NOMO-1 (cell line): ENCODE data around the gene MXRA8.
"Not testable (repeated sequence)": the region's sequence is repeated elsewhere in the genome, so short reads cannot be mapped to it uniquely, and the experiment has no call there.

ENCODE experiments used
- DNase-seq, 2 experiments: peaks; one replicate each; lab custom pipeline; 2025; ENCODE audit not compliant: unreplicated experiment in 2 of 2; lab: John Stamatoyannopoulos, UW

The MXRA8 gene

DNA sequence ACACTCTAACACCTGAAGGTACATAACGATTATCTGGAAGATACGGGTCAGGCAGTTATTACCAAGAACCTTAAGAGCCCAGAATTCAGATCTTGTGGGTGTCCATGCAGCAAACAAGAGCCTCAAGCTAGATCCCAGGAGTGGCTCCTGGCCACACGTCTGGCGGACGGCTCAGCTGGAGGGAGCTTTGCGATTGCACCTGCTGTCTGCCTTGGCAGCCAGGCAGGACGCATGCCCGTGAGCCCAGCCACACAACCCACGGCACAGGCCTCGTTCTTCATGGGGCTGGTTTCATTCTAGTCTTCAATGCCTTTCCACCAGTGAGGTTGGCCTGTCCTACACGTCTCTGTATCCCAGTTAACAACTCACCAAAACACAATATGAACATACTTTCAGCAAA is 35.1 kb upstream of the MXRA8 start:
- DNase-seq: no peak

DNA sequence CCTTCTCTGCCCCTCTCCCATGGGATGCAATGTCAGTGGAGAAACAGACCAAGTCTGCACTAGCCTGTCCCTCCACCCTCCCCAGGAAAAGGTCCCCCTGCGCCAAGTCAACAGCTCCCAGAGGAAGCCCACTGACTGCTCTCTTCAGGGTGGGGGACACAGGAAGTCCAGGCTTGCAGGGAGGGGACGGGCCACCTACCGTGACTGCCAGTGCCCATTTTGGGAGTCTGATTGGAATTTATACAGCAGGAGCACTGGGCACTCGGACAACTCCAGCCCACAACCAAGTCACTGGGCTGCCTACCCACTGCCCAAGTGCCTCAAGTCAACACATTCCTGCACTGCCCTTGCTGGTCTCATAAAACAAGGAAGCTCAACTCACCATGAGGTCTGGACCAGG is 34.7 kb upstream of the MXRA8 start:
- no peak for DNase-seq

DNA sequence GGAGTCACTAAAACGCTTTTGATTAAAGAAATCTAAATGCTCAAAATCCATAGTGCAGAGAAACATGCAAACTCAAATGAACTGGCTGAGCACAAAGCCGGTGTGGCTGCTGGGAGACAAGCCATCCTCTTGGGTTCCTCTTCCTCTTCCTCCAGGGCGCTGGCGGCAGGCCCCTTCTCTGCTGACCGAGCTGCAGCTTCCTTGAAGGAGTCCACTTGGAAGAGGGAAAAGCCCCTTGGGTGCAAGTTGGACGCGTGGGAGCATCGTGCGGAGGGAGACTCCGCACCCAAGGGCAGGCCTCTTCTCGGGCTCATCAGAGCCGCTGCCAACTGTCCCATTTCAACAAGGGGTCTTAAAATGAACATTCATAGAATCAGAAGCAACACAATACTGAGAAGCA is 32.9 kb upstream of the MXRA8 start:
- no peak for DNase-seq

DNA sequence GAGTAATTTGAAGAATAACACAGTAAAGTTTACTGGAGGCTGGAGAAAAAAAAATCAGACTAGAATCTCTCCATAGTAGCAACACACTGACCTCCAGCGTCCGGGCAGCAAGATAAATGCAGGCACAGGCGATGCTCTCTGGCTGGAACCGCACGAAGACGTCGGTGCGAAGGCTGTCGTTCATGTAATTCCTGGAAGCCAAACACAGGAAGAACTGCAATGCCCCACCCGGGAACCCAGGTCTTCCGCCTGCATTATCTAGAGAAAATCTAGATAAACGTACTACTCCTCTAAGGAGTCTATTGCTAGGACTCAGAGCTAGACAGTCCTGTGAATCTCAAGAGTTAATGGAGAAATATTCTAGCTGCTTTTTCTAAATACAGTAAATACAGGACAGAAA is 32.3 kb upstream of the MXRA8 start:
- no peak for DNase-seq

- DNase-seq: no peak
These were observed 29.7 kb upstream of the MXRA8 start for GRCh38 chr1:1388078-1388472.

GRCh38 chr1:1387098-1388077 is 29.0 kb upstream of the MXRA8 start:
- no peak for DNase-seq

DNA sequence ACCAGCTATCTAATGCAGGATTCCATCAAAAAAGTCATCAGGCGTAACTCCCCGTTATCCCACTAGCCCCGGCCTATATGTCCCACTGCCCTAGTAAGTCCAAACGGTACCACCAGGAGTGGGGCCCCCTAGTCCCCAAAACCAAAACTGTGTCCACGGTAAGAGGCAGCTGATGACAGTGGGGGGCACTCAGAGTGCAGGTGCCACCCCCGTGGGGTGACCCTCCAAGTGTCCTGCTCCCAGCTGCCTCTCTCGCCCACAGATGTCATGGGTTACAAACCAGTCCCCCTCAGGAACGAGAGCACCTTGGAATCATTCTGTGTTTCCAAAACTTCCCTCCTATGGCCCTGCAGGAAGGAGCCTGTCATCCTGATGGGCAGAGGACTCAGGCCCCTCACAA is 27.6 kb upstream of the MXRA8 start:
- DNase-seq: no peak

GRCh38 chr1:1385339-1385738 is 27.0 kb upstream of the MXRA8 start:
- not testable (repeated sequence) for DNase-seq

- no peak for DNase-seq
These were observed 22.9 kb upstream of the MXRA8 start for GRCh38 chr1:1381294-1381693.

- no peak for DNase-seq
These were observed 22.5 kb upstream of the MXRA8 start for GRCh38 chr1:1380860-1381259.

- no peak for DNase-seq
These were observed 19.3 kb upstream of the MXRA8 start for GRCh38 chr1:1377540-1378205.

DNA sequence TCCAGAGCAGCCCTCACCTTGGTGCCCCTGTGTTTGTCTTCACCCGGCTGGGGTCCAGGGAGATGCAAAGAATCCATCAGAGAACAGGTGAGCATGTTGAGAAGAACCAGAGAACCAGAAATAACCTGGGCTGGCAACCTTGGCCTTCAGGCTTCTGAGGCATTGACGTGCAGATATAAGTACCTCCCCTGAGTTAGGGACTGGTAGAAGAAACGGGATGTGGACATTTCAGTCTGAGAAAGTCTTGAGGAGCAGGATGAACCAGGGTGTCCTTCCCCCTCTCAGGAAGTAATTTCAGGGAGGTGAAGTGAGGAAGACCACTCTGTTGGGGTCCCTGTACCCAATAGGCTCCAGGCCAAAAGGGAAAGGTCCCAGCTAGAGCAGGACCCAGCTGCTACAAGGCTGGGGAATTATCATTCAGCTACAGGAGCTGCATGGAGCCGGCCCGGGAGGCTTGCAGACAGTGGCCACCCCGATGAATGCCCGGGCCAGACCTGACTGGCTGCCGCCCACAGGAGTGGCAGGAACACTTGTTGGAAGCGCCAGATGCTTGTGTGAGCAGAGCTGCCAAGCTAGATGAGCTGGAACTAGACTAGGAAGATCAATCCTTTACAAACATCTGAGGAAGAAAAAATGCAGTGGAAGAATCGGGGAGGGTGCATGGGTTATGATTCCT is 18.3 kb upstream of the MXRA8 start:
- no peak for DNase-seq

DNA sequence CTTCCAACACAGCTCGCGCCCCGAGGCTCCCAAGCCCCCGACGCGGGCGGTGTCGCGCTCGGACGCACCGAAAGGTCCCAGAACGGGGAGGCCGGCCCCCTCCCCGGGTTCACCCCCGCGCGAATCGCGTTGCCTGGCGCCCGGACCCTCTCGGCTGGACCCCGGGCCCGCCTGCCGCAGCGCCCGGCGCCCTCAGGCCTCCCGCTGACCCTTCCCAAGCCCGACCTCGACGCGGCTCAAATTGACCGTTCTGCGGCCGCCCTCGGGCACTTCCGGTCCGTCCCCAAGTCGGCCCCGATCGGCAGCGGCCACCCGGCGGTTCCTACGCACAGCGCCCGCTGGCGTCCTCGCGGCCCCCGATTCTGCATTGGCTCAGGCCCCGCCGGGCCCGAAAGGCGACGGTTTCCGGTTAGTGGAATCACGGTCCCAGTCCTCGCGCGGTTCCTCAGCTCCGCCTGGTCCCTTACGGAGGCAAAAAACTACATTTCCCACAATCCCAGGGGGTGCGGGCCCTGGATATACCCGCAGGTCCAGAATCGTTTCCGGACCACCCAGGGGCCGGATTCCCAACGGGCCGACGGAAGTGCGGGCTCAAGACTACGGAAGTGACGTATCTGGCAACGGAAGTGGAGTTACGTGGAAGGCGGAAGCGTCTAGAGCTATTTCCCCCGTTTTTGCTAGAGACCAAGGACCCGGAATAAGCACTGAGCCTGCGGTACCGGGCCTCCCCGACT is 16.7 kb upstream of the MXRA8 start, which contains the start of gene AURKAIP1:
AURKAIP1 (minus strand) TSS at position 279 of the 734 bp plus-strand sequence. CDS start 451 bp downstream, outside the sequence.
- peak; percentile 99 for DNase-seq

DNA sequence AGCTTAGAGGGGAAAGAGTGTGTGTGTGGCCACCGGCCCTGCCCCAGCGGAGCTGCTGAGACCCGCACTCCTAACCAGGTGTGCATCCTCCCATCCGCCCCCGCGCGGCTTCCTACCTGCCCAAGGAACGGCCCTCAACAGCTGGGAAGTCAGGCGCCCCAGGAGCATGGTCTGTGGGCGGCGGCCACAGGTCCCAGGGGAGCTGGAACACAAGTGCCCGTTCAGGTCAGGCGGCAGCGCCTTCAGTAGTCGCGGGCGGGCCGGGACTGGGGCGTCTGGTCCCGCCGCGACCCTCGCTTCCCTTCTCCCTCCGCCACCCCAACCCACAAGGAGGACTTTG is 16.2 kb upstream of the MXRA8 start:
- DNase-seq: no peak

DNA sequence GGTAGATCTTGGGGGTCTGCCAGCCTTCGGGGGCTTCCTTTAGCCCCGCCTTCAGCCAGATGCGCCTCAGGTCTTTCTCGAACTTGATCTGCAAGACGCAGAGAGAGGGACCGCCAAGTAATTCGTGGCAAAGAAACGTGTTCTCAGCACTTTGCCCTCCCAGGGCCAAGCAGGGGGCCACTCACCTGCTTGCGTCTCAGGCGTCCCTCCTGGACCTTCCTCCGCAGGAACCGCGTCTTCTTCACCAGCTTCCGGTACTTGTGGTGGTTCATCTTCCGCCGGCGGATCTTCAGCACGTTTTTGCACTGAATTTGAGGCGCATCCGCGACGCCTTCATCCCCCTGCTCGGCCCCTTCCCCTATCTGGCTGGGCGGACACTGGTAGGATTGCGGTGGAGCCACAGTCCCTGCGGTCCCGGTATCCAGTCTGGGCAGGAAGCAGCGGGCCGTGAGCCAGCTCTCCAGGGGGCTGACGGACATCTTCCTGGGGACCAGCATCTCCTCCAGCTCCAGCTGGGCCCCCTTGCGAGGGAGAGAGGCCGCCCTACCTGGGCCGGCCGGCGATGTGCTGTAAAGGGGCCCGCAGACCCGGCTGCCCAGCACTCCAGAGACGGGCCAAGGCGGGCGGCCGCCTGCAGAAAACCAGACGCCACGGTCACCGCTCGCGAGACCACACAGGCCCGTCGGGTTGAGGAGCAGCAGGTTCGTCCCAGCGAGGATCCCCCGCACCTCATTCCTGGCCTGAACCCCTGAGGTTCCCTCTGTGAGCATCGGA is 15.6 kb upstream of the MXRA8 start:
- no peak for DNase-seq

DNA sequence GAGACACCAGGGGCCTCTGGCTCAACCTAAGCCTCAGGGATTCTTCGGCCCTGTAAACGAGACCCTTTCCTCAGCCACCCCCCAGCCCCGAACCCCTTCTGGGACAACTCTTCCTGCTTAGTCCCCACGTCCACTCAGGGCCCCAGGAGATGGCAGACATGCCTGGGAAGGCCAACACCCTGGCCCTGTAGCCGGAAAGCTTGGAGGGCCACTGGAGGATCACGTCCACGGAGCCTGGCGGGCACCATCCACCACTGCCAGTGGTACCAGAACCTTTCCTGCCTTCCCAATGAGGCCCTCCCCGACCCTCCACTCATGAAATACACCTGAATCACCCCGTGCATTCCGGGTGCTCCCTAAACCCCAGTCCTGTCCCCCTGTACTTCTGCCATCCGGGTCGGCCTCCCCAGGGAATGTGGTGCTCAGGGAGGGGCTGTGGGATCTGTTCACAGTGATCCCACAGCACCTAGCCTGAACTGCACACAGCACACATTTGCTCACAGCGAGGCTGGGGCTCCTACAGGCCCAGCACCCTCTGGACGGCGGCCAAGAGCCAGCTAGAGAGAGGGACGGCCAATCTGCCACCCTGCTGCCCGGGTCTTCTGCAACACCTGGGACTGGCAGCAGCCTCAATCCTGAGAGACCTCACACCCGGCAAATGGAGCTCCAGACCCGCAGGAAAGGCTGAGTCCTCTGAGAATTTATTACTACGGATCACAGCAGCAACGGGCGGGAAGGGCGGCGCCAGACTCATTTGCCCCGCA is 14.9 kb upstream of the MXRA8 start:
- no peak for DNase-seq

DNA sequence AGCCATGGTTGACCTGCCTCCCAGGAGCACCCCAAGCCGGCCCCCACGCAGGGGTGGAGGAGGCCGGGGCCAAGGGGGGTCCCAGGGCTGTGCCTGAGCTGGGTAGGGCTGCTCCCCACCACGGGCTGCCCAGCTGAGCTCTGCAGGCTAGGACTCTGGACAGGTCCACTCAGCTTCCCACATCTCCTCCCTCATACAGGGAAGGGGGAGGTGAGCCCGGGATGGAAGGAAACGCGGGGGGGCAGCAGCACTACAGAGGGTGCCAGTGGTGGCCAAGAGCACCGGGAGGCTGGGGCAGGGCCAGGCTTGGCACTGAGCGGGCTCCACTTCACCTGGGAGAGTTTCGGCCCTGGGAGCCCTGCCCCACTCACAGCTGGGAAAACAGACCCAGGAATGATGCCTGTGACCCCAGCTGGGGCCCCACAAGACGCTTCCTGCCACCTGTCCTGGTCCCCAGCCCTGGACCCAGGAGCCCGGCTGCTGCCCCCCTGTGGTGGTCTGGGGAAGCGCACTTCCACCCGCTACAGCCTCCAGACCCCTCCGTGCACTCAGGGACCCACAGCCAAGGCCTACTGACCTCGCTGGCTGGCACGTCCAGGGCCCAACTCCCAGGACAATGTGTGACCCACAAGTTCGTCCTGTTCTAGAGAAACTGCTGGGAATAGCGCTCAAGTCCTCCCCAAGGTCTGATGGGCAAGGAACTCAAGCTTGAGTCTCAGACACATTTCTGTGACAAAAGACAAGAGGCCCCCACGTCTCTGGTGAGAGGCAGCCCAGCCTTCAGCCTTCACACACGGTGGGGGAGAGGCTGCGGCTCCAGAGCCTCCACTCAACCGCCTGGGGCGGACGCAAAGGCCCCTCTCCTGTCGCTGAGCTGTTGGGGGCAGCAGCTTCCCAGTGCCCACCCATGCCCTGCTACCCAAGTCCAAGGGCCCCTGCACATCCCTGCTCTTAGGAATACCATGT is 13.7 kb upstream of the MXRA8 start:
- DNase-seq: peak; percentile 59 to 69

GRCh38 chr1:1371364-1371745 is 13.0 kb upstream of the MXRA8 start:
- peak; percentile 87 to 88 for DNase-seq
